Naive B cell (primary cell): ENCODE results near the gene GSTT2B. TPM values are rescaled to one million over a fixed set of nuclear protein-coding genes. Genes with fewer than 3 reads are reported as not detected.
"Not testable (repeated sequence)": the region's sequence is repeated elsewhere in the genome, so short reads cannot be mapped to it uniquely, and the experiment has no call there.

ENCODE experiments used
- ATAC-seq, 2 donors: fragments of 150-1000 bp; cut with Tn5 transposase; 2 replicates each; pipeline ENCODE4 v1.10.0; 2021; ENCODE audit warnings: low read depth in 2 of 2, mild to moderate bottlenecking in 2 of 2, moderate library complexity in 2 of 2
- DNase-seq: peaks from one replicate; pipeline ENCODE4 v3.0.0; 2022
- H3K27ac Mint-ChIP-seq, 6 donors: one replicate each; pipeline ENCODE4 v1.8.0; 2020 to 2022; ENCODE audit warnings: mild to moderate bottlenecking in 6 of 6, mixed read lengths in 6 of 6, moderate library complexity in 5 of 6, inconsistent platforms in 2 of 6
- H3K27me3 Mint-ChIP-seq, 3 donors: one replicate each; pipeline ENCODE4 v1.8.0; 2021 to 2022; ENCODE audit warnings: mixed read lengths in 3 of 3, mild to moderate bottlenecking in 1 of 3
- H3K36me3 Mint-ChIP-seq, 2 donors: one replicate each; pipeline ENCODE4 v1.8.0; 2020 to 2022; ENCODE audit warnings: mixed read lengths in 2 of 2, inconsistent platforms in 1 of 2, mild to moderate bottlenecking in 1 of 2
- H3K4me1 Mint-ChIP-seq, 3 donors: one replicate each; pipeline ENCODE4 v1.8.0; 2020 to 2022; ENCODE audit warnings: mixed read lengths in 3 of 3, inconsistent platforms in 1 of 3, mild to moderate bottlenecking in 1 of 3, moderate library complexity in 1 of 3
- H3K4me3 Mint-ChIP-seq, 8 donors: one replicate each; pipeline ENCODE4 v1.8.0; 2020 to 2022; ENCODE audit warnings: mild to moderate bottlenecking in 8 of 8, mixed read lengths in 8 of 8, moderate library complexity in 8 of 8, inconsistent platforms in 2 of 8
- H3K9me3 Mint-ChIP-seq, 7 donors: one replicate each; pipeline ENCODE4 v1.8.0; 2020 to 2022; ENCODE audit warnings: mixed read lengths in 7 of 7, mild to moderate bottlenecking in 5 of 7, inconsistent platforms in 2 of 7, moderate library complexity in 1 of 7
- polyA plus RNA-seq, 6 donors: library from polyadenylated mRNA; unstranded; fragments of 300-500 nt; fragmentation: Illumina TruSeq; gene quantifications; one replicate each; pipeline ENCODE4 v1.2.3, GENCODE V29; 2021; ENCODE audit warnings: low read depth in 6 of 6

GSTT2B gene
- polyA plus RNA-seq, 6 donors from 2014 or later: not detected

GRCh38 chr22:23951383-23951782 is 9.6 kb downstream of the GSTT2B start:
- not testable (repeated sequence) for H3K4me1 Mint-ChIP-seq, H3K27me3 Mint-ChIP-seq, ATAC-seq, H3K9me3 Mint-ChIP-seq, H3K36me3 Mint-ChIP-seq, DNase-seq, H3K4me3 Mint-ChIP-seq
- peak overlapping the region in 1 of 6 donors; percentile 88 for H3K27ac Mint-ChIP-seq

- not testable (repeated sequence) for H3K36me3 Mint-ChIP-seq, H3K4me1 Mint-ChIP-seq, H3K27ac Mint-ChIP-seq, ATAC-seq, DNase-seq, H3K4me3 Mint-ChIP-seq, H3K27me3 Mint-ChIP-seq, H3K9me3 Mint-ChIP-seq
Measured at GRCh38 chr22:23949764-23950163, 11.2 kb downstream of the GSTT2B start.

- H3K4me3 Mint-ChIP-seq, H3K36me3 Mint-ChIP-seq, DNase-seq, H3K9me3 Mint-ChIP-seq, ATAC-seq, H3K27ac Mint-ChIP-seq, H3K27me3 Mint-ChIP-seq, H3K4me1 Mint-ChIP-seq: not testable (repeated sequence)
Measured at GRCh38 chr22:23947391-23947790, 13.6 kb downstream of the GSTT2B start.

- H3K4me1 Mint-ChIP-seq, ATAC-seq, H3K9me3 Mint-ChIP-seq, H3K27me3 Mint-ChIP-seq, H3K4me3 Mint-ChIP-seq, DNase-seq, H3K27ac Mint-ChIP-seq, H3K36me3 Mint-ChIP-seq: not testable (repeated sequence)
Measured at GRCh38 chr22:23940166-23940565, 20.8 kb downstream of the GSTT2B start.

GRCh38 chr22:23939017-23939357 is 22.0 kb downstream of the GSTT2B start:
- DNase-seq: no peak
- Mint-ChIP-seq H3K4me3 (no peak overlapping the region), H3K9me3 (no peaks in the 10 kb centered on the region), H3K4me1 (no peaks in the 10 kb centered on the region), H3K36me3 (no peaks in the 10 kb centered on the region), H3K27me3 (no peaks in the 10 kb centered on the region), H3K27ac (no peak overlapping the region)
- ATAC-seq: no peak

- no peaks in the 10 kb centered on the region for H3K4me1 Mint-ChIP-seq
- H3K27me3 Mint-ChIP-seq: no peaks in the 10 kb centered on the region
- H3K27ac Mint-ChIP-seq: peak overlapping the region in 1 of 6 donors; percentile 12
- H3K4me3 Mint-ChIP-seq: no peak overlapping the region
- no peaks in the 10 kb centered on the region for H3K36me3 Mint-ChIP-seq
- DNase-seq (no peak), ATAC-seq (no peak)
- H3K9me3 Mint-ChIP-seq: no peaks in the 10 kb centered on the region
Measured at GRCh38 chr22:23938328-23939016, 22.5 kb downstream of the GSTT2B start.

GRCh38 chr22:23926561-23926960 is 34.4 kb downstream of the GSTT2B start:
- no peak for ATAC-seq
- Mint-ChIP-seq H3K27me3 (no peaks in the 10 kb centered on the region), H3K27ac (no peak overlapping the region), H3K9me3 (peaks cover 9 to 29% (median 18%) of the 10 kb centered on the region in 7 donors), H3K4me3 (no peak overlapping the region), H3K36me3 (peaks cover 13 to 24% of the 10 kb centered on the region in 2 donors), H3K4me1 (peaks cover 10 to 26% (median 15%) of the 10 kb centered on the region in 3 donors)
- DNase-seq: no peak

- no peak overlapping the region for H3K4me3 Mint-ChIP-seq
- H3K36me3 Mint-ChIP-seq: peaks cover 13 to 15% of the 10 kb centered on the region in 2 donors
- peaks cover 10 to 19% (median 15%) of the 10 kb centered on the region in 3 donors for H3K4me1 Mint-ChIP-seq
- H3K27ac Mint-ChIP-seq: no peak overlapping the region
- no peak for DNase-seq
- no peaks in the 10 kb centered on the region for H3K27me3 Mint-ChIP-seq
- ATAC-seq: no peak
- peaks cover 5 to 25% (median 14%) of the 10 kb centered on the region in 7 donors for H3K9me3 Mint-ChIP-seq
Measured at GRCh38 chr22:23925020-23925606, 35.9 kb downstream of the GSTT2B start.

GRCh38 chr22:23922921-23923320 is 38.1 kb downstream of the GSTT2B start:
- H3K9me3 Mint-ChIP-seq: peaks cover 5 to 25% (median 14%) of the 10 kb centered on the region in 7 donors
- H3K4me1 Mint-ChIP-seq: peaks cover 0 to 3% (median under 1%) of the 10 kb centered on the region in 3 donors
- H3K36me3 Mint-ChIP-seq: peaks cover 4 to 15% of the 10 kb centered on the region in 2 donors
- H3K27ac Mint-ChIP-seq: no peak overlapping the region
- ATAC-seq (no peak), DNase-seq (no peak)
- no peaks in the 10 kb centered on the region for H3K27me3 Mint-ChIP-seq
- H3K4me3 Mint-ChIP-seq: no peak overlapping the region

- H3K27ac Mint-ChIP-seq: peak overlapping the region in 1 of 6 donors; percentile 80
- ATAC-seq, H3K4me3 Mint-ChIP-seq, H3K27me3 Mint-ChIP-seq, H3K4me1 Mint-ChIP-seq, DNase-seq: not testable (repeated sequence)
- peaks cover 5 to 23% (median 14%) of the 10 kb centered on the region in 7 donors for H3K9me3 Mint-ChIP-seq
- peaks cover 4 to 15% of the 10 kb centered on the region in 2 donors for H3K36me3 Mint-ChIP-seq
Measured at GRCh38 chr22:23921586-23922201, 39.3 kb downstream of the GSTT2B start.

GRCh38 chr22:23920267-23920611 is 40.8 kb downstream of the GSTT2B start:
- H3K27me3 Mint-ChIP-seq, H3K27ac Mint-ChIP-seq, H3K36me3 Mint-ChIP-seq, H3K4me3 Mint-ChIP-seq, ATAC-seq, H3K4me1 Mint-ChIP-seq, DNase-seq: not testable (repeated sequence)
- H3K9me3 Mint-ChIP-seq: peaks cover 5 to 16% (median 9%) of the 10 kb centered on the region in 7 donors

- Mint-ChIP-seq H3K27ac (peak overlapping the region in 5 of 6 donors; percentile 17 to 83 (median 69)), H3K36me3 (no peaks in the 10 kb centered on the region), H3K4me1 (peaks cover 24 to 36% (median 33%) of the 10 kb centered on the region in 3 donors), H3K27me3 (no peaks in the 10 kb centered on the region), H3K9me3 (no peaks in the 10 kb centered on the region), H3K4me3 (peak overlapping the region in 3 of 8 donors; percentile 30 to 52 (median 44))
- ATAC-seq: no peak
- peak; percentile 12 for DNase-seq
Measured at GRCh38 chr22:23915290-23915689, 45.7 kb downstream of the GSTT2B start.

GRCh38 chr22:23913661-23914353 is 47.2 kb downstream of the GSTT2B start:
- DNase-seq (peak; percentile 99), ATAC-seq (peak; percentile 99)
- no peaks in the 10 kb centered on the region for H3K36me3 Mint-ChIP-seq
- H3K27me3 Mint-ChIP-seq: no peaks in the 10 kb centered on the region
- peaks cover 24 to 36% (median 33%) of the 10 kb centered on the region in 3 donors for H3K4me1 Mint-ChIP-seq
- H3K27ac Mint-ChIP-seq: peak overlapping the region; percentile 94 to 99 (median 97)
- H3K9me3 Mint-ChIP-seq: no peaks in the 10 kb centered on the region
- peak overlapping the region; percentile 86 to 100 (median 98) for H3K4me3 Mint-ChIP-seq
